GM21360 (cell line): ENCODE results near the gene OPN4.
"Not testable (repeated sequence)": the region's sequence is repeated elsewhere in the genome, so short reads cannot be mapped to it uniquely, and the experiment has no call there.

Experiments
- ATAC-seq: cut with Tn5 transposase; IDR thresholded peaks from one replicate; pipeline ENCODE4 v1.9.1; 2021; ENCODE audit warnings: mild to moderate bottlenecking, moderate library complexity; ENCODE audit not compliant: unreplicated experiment

OPN4 gene, protein sequence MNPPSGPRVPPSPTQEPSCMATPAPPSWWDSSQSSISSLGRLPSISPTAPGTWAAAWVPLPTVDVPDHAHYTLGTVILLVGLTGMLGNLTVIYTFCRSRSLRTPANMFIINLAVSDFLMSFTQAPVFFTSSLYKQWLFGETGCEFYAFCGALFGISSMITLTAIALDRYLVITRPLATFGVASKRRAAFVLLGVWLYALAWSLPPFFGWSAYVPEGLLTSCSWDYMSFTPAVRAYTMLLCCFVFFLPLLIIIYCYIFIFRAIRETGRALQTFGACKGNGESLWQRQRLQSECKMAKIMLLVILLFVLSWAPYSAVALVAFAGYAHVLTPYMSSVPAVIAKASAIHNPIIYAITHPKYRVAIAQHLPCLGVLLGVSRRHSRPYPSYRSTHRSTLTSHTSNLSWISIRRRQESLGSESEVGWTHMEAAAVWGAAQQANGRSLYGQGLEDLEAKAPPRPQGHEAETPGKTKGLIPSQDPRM

DNA sequence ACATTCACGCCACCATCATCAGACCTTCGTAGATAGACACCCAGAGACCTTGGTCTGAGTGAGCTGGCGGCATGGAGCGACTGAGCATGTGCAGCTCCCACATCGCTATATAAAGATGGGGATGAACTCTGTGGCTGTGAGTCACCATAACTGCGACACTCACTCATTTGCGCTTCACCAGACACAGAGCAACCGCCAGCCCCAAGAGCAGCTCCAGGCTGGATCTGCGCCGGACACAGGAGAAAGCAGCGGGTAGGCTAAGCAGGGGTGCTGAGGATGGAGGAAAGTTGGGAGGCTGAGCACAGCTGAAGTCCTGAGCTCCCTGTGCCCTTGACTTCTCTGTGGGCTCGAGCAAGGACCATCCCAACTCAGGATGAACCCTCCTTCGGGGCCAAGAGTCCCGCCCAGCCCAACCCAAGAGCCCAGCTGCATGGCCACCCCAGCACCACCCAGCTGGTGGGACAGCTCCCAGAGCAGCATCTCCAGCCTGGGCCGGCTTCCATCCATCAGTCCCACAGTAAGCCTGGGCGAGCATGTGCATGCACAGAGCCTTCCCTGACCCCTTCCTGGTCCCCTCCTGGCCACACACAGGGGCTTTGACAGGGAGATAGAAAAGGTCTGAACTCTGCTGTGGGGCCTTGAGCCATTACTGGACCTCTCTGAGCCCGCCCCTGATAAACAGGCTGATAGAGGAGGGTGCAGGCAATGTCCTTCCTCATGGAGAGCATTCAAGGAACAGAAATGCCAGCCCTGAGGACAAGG is at the start of gene OPN4:
Gene OPN4, plus strand, starts transcription at position 137 of the 762 bp plus-strand sequence. Its CDS starts 237 bp downstream, at position 374.
- no peak for ATAC-seq

DNA sequence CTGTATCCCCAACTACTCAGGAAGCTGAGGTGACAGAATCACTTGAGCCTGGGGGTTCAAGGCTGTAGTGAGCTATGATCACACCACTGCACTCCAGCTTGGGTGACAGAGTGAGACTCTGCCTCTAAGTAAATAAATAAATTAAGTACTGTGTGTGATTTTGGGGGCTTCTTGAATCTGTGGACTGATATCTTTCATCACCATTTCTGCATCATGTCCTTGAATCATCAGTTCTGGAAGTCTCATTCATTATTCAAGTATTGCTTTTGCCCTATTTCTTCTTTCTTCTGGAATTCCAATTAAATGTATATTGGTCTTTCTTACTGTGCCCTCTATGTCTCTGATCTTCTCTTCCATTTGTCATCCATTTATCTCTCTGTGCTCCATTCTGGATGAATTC is 46.7 kb upstream of the OPN4 start:
- no peak for ATAC-seq

DNA sequence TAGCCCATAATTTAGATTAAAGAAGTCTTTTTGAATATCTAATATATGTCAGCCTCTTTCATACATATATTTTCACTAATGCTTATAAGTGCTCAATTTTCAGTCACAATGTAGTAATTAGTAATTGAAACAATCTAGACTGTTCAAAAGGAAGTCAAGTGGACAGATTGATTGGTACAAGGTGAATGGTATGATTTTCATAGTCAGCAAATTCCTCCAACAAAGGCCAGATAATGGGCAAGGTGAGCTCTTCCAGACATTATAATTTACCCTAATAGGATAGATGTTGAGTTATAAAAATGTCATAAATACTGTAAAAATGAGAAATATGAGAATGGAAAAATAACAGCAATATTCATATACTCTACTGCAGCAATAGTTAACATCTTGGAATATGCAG is 44.4 kb upstream of the OPN4 start:
- ATAC-seq = no peak

DNA sequence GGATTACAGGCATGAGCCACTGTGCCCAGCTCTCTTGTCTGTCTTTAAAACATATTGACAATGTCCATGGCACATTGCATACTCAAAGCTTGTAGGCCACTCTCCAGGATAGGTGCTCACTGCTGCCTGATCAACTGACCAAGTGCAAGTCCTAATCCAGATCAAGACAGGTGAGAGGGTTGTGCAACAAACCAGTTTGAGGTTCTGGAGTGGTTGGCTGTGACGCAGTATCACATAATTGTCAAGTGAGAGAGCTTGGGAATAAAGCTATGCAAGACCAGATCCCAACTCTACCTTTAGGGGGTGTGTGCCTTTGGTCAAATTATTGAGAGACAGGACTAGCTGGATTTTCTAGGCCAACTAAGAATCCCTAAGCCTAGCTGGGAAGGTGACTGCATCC is 43.0 kb upstream of the OPN4 start:
- ATAC-seq = no peak

DNA sequence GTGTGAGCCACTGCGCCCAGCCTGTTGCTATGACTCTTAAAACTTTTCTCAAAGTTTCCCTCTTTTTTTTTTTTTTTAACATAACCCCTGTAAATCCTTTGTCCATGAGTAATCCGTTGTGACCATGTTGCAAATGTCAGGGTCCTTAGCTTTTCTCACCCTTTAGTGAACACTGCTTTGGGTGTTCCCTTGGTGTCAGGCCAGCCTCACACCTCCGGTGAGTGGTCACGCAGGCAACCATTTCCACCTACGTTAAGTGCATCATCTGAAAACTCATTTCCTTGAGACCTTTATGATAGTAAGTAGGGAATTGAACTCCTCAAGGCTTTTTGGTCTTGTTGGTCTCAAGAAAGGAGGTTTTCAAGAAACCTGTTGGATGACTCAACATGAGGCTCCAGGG is 41.3 kb upstream of the OPN4 start:
- no peak for ATAC-seq

DNA sequence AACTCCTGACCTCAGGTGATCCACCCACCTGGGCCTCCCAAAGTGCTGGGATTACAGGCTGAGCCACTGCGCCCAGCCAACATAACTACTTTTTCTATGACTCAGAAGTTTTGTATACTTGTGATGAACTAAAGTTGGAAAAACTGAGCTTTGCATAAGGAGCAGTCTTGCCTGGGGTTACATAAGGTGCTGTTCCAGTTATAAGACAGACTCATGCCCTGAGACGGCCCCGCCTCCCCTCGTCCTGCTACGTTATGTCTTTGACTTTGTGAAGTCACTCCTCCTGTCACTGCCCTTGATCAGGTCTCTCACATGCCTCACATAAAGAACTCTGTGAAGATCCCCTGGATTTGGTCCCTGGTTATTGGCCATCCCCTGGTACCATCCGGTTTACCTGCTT is 40.4 kb upstream of the OPN4 start:
- no peak for ATAC-seq

DNA sequence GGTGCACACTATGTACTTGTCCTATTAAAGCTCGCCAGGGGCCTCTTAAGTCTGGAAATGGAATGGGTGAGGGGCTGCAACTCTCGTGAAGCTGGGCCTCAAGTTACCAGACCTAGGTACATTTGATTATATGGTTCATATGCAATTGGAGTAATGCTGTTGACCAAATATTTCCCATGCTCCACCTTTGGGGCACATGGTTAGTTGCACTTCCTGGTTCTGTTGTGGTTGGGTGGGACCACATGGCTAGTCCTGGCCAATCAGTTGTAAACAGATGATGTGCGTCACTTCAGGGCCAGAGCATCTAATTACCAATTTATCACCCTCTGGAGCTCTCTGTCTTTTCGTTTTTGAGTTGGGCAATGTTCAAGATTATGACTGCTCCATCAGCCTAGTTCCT is 39.5 kb upstream of the OPN4 start:
- ATAC-seq = no peak

DNA sequence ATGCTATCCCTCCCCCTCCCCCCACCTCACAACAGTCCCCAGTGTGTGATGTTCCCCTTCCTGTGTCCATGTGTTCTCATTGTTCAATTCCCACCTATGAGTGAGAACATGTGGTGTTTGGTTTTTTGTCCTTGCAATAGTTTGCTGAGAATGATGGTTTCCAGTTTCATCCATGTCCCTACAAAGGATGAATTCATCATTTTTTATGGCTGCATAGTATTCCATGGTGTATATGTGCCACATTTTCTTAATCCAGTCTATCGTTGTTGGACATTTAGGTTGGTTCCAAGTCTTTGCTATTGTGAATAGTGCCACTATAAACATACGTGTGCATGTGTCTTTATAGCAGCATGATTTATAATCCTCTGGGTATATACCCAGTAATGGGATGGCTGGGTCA is 37.1 kb upstream of the OPN4 start:
- ATAC-seq = not testable (repeated sequence)

DNA sequence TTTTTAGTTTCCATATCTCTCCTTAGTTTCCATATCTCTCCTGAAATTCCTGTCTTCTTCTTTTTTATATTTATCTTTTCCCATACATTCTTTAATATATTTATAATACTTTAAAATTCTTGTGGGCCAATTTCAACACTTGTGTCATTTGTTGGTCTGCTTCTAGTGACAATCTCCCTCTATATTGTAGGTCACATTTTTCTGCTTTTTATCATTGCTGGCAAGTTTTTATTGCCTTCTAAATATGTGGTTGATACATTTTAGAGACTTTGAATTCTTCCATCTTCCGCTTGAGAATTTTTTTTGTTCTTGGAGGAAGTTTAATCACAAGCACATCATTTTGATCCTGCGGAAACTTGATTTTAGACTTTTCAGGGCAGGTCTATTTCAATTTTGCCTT is 26.0 kb upstream of the OPN4 start:
- no peak for ATAC-seq

DNA sequence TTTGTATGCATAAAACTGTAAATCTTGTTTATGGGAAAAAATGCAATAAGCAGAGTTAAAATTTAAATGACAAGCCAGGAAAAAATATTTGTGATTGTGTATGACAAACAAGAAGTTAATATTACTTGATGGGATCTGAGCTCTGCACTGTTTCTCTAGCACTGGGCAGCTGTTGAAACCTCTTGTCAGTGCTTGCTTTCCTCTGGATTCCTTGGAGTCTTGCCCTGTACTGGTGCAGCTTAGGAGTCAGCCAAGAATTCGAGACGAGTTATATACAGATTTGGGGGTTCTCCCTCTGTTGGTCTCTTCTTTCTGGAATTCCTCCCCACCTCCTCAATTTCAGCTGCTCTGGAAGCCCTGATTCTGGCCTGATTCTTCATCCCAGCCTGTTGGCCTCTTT is 24.3 kb upstream of the OPN4 start:
- no peak for ATAC-seq

DNA sequence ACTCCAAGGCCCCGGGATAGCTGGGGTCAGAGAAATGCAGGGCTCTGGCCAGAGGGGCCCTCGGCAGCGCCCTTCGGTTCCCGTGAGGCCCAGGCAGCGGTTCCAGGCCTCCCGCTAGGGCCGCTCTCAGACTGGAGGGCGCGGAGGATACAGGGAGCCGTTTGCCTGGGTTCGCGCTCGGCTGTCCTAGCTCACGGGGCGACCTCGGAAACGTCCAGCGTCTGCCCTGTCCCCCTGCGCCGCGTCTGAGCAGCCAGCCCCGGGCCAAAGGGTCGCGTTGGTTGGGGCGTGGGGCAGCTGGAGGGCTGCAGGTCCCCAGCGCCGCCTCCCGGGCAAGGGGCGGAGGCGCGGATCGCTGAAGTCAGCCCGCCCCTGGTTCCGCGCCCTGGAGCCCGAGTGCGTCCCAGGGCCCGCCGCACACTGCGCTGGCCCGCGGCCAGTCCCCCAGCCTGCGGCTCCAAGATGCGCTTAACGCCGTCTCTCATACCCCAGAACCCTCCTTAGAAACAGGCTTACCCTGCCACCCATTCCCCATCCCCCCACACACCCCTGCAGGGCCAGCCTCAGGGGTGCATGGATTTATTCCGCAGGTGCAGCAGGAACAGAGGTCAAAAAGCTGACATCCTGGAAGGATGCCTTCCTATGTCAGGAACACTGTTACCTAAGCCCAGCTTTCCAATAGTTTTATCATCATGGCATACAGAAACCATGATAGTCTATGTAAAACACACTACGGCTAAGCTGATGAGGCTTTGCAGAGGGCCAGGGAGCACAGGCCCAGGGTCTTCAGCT is 22.1 kb upstream of the OPN4 start:
- no peak for ATAC-seq

DNA sequence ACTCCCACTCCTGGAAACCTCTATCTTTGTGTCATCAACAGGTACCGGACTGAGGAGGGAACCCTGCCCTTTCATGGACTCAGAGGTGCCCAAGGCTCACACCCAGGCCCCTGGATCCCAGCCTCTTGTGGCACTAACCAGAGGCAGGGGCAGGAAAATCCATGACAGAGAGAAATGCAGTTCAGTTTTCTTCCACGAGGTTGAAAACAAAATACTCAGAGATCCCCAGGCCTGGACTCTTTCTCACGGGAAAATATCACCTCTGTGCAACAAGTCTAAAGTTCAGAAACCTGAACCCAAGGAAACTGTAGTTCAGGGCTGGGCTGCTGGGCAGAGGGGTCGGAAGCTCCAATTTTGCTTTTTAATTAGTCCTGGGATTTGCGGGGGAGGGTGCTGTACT is 21.4 kb upstream of the OPN4 start:
- ATAC-seq = no peak

DNA sequence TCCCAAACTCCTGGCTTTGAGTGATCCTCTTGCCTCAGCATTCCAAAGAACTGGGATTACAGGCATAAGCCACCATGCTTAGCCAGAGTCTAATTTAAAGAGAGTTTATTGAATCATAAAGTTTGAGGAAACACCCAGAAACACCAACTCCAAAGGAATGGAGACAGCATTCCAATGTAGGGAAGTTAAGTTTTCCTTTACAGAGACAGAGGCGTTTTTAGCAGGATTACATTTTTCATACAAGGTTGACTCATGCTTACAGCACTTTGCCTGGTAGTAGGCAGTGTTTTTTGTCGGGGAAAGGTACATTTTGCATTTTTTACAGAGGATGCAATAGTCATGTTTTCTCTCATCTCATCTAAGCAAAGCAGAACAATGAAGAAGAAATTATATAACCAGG is 18.9 kb upstream of the OPN4 start:
- no peak for ATAC-seq

DNA sequence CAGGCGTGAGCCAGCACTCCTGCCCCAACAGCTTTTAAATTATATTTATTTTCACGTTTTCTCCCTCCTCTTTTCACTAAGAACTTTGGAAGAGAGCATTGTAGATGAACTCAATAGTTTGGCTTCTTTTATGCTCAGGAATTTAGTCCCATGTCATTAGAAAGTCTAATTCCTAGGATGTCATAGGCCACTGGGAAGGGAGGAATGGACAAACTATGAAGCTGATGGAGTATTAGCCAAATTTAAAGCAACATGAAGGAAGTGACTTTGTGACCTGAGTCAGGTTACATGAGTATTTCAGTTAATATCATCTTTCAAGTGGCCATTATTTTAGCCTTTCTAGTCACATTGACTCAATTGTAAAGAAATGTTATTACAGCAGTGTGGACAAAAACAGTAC is 18.0 kb upstream of the OPN4 start:
- no peak for ATAC-seq

DNA sequence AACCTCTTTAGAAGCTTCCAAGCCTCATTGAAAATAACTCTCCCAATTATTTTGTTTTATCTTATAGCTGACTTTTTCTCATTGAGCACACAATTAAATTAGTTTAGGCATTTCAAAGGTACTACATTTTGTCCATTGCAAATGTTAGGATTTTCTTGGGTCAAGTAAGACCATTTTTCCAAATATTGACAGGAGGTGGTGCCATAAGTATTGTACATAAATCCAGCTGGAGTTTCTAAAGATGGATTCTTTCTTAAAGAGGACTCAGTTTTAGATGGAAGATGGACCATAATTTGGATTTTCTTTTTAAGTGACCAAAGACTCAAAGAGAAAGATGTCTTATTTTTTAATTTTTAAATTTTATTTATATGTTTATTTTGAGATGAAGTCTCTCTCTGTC is 12.3 kb upstream of the OPN4 start:
- ATAC-seq = no peak

DNA sequence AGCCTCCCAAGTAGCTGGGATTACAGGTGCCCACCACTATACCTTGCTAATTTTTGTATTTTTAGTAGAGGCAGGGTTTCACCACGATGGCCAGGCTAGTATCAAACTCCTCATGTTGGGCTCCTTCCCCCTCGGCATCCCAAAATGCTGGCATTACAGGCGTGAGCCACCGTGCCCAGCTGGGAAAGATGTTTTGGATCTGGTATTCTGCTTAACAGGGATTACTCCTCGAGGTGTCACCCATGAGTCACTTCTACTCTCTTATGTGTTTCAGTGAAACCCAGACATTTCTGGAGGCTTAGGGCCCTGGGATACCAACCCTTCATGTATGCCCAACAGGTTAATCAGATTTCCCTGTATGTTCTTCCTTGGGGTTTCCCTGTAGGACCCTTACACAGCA is 11.8 kb upstream of the OPN4 start:
- no peak for ATAC-seq

DNA sequence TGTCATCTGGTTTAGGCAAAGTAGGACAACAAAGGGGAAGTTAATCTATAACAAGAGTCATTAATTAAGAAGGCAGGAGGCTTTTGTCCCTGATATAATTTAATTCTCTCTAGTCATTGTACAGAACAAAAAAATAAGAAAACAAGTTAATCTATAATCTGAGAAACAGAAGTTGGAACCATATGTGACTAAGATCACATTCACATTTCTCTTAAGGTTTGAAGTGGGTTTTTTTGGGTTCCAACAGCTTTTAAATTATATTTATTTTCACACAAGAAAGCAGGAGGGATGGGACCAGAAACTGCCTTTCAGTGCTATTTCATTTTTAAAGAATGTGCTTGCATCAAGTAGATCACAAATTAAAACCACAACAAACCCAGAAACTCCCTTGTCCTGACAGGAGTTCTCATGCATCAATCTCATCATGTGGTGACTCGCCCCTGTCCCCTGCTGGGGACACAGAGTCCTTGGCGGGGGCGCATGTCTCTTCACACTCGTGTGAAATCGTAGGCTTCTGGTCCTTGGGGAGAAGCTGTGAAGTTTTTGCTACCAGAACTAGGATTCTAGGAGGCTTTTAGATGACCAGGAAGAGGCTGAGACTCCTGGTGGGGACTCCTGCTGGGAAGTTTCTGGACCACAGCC is 10.1 kb upstream of the OPN4 start:
- ATAC-seq = no peak

DNA sequence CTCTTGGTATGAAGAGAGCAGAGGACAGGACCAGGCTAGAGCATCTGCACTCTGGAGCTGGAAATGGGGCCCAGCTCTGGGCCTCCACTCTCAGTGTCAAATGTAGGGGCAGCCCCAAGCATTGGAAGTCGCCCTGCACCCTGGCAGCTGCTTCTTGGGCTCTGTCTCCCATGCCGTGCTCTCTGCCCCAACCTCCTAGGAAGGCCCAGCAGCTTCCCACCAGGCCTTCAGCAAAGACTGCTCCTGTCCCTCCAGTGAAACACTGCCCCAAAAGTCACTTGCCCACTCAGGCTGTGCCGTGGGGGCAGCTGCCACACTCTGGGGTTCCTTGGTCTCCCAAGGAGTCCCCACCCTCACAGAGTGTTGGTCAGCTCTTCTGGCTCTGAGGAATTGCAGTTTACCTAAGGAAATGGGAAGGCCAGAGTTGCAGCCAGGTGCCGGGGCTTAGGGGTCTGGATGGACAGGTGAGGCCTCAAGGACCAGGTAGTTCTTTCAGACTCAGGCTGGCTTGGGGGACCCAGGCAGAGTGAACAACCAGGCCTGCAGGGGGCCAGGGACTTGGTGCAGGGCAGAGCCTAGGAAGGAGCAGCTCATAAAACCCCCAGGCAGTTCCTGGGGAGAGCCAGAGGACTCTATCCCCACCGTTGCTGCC is 9.4 kb upstream of the OPN4 start:
- no peak for ATAC-seq

DNA sequence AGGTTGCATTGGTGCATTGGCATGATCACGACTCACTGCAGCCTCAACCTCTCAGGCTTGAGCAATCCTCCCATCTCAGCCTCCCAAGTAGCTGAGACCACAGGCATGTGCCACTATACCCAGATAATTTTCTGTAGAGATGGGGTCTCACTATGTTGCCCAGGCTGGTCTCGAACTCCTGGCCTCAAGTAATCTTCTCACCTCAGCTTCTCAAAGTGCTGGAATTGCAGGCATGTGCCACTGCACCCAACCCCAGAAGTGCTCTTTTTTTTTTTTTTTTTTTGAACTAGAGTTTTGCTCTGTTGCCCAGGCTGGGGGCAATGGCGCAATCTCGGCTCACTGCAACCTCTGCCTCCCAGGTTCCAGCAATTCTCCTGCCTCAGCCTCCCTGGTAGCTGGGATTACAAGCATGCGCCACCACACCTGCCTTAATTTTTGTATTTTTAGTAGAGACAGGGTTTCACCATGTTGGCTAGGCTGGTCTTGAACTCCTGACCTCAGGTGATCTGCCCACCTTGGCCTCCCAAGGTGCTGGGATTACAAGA is 8.7 kb upstream of the OPN4 start:
- not testable (repeated sequence) for ATAC-seq

DNA sequence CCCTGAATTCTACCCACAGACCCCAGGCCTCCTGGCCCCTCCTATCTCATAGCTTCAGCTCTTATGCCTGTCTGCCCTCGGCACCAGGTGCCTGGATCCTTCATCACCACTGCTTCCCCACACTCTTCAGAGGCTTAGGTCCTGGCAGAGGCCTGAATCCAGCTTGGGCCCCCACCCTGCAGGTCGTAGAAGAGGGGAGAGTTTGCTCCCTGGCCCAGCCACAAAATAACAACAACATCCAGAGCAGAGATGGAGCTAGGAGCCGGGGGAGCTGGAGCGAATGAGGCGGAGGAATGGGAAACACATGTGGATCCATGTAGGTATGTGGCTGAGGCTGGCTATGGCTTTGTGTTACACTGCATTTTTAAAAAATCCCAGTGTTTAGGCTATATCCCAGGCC is 7.8 kb upstream of the OPN4 start:
- ATAC-seq = no peak
